A549 (cell line): ENCODE results near the gene PARVB. TPM values are rescaled to one million over a fixed set of nuclear protein-coding genes. Genes with fewer than 3 reads are reported as not detected.

Source experiments
- ATAC-seq, 2 experiments: fragments of 200-7000 bp in 1 of 2; fragments of >200 bp in 1 of 2; cut with Nextera tagmentation in 1 of 2; cut with Tn5 transposase in 1 of 2; 3 replicates each; pipeline versions ENCODE4 v1.8.0 to v1.9.1; 2018 to 2020; ENCODE audit warnings: mild to moderate bottlenecking in 1 of 2, moderate library complexity in 1 of 2
- CTCF ChIA-PET: fragments of 300-600 bp; sonication (Branson Sonifier 250); formaldehyde crosslinking; extraction: SDS; loops from one replicate; lab custom pipeline; 2021; ENCODE audit warnings: antibody characterized with exemption, inconsistent platforms; lab: Yijun Ruan, JAX
- POLR2A ChIA-PET: fragments of 350-600 bp; formaldehyde crosslinking; extraction: SDS; loops from one replicate; lab custom pipeline; 2021; ENCODE audit warnings: antibody characterized with exemption, inconsistent platforms; lab: Yijun Ruan, JAX
- DNase-seq, 2 experiments: peaks; one replicate each; pipeline versions ENCODE4 v3.0.0 to v3.0.0-alpha.2; 2011 to 2016; ENCODE audit warnings: low read depth in 1 of 2, low spot score in 1 of 2
- FAIRE-seq: peaks from 2 replicates; lab custom pipeline; 2011; peaks lifted over from hg19 to GRCh38; lab: Jason Lieb, UNC
- H3K27ac ChIP-seq, 2 experiments: fragments of >200 bp; sonication (Bioruptor Twin); formaldehyde crosslinking; 3 replicates each; pipeline ENCODE4 v1.5.1; 2016 to 2017
- H3K4me1 ChIP-seq: fragments of >200 bp; sonication (Bioruptor Twin); formaldehyde crosslinking; 3 replicates; pipeline ENCODE4 v1.6.1; 2016
- H3K4me2 ChIP-seq: fragments of >200 bp; sonication (Bioruptor Twin); formaldehyde crosslinking; 3 replicates; pipeline ENCODE4 v1.6.1; 2016
- H3K4me3 ChIP-seq: fragments of >200 bp; sonication (Bioruptor Twin); formaldehyde crosslinking; 3 replicates; pipeline ENCODE4 v1.5.1; 2016
- H3K9me3 ChIP-seq: fragments of >200 bp; sonication (Bioruptor Twin); formaldehyde crosslinking; 3 replicates; pipeline ENCODE4 v1.6.1; 2016
- ATOH8 ChIP-seq: fragments of 250-450 bp; sonication (Bioruptor Pico); IDR thresholded peaks from 2 replicates; pipeline ENCODE4 v1.5.0; 2020; ENCODE audit warnings: low read depth, mild to moderate bottlenecking, moderate library complexity
- BCL3 ChIP-seq: fragments of >200 bp; sonication (Bioruptor Twin); formaldehyde crosslinking; IDR thresholded peaks from 3 replicates; pipeline ENCODE4 v1.6.1; 2016
- BHLHE40 ChIP-seq: IDR thresholded peaks from 2 replicates; pipeline ENCODE4 v1.6.1; 2012; ENCODE audit warnings: low read depth, low read length, inconsistent platforms
- CBX2 ChIP-seq: fragments of 200-600 bp; sonication (generic); IDR thresholded peaks from 2 replicates; pipeline ENCODE4 v1.6.1; 2016; ENCODE audit warnings: low read depth, mild to moderate bottlenecking, borderline replicate concordance
- CBX8 ChIP-seq: fragments of 200-600 bp; sonication (generic); IDR thresholded peaks from 2 replicates; pipeline ENCODE4 v1.6.1; 2016
- CHD4 ChIP-seq: fragments of 200-600 bp; sonication (generic); IDR thresholded peaks from 2 replicates; pipeline ENCODE4 v1.6.1; 2016; ENCODE audit warnings: antibody characterized with exemption, mild to moderate bottlenecking, borderline replicate concordance
- EHF ChIP-seq: fragments of 250-450 bp; sonication (Bioruptor Pico); IDR thresholded peaks from 2 replicates; pipeline ENCODE4 v1.5.0; 2020; ENCODE audit warnings: mild to moderate bottlenecking
- EHMT2 ChIP-seq: fragments of 200-600 bp; sonication (generic); IDR thresholded peaks from 2 replicates; pipeline ENCODE4 v1.6.1; 2016; ENCODE audit warnings: antibody characterized with exemption, low read depth, mild to moderate bottlenecking, moderate library complexity
- ELK1 ChIP-seq: fragments of 150-350 bp; IDR thresholded peaks from 2 replicates; pipeline ENCODE4 v1.6.1; 2014; ENCODE audit warnings: low read depth, mild to moderate bottlenecking, low read length
- ESRRA ChIP-seq: fragments of 150-350 bp; IDR thresholded peaks from 2 replicates; pipeline ENCODE4 v1.6.1; 2014; ENCODE audit warnings: mild to moderate bottlenecking, low read length, borderline replicate concordance
- FOSB ChIP-seq: fragments of 250-450 bp; sonication (Bioruptor Pico); IDR thresholded peaks from 2 replicates; pipeline ENCODE4 v1.5.0; 2020; ENCODE audit warnings: mild to moderate bottlenecking, moderate library complexity
- HES2 ChIP-seq: fragments of >200 bp; sonication (Bioruptor Twin); formaldehyde crosslinking; IDR thresholded peaks from 2 replicates; pipeline ENCODE4 v1.6.1; 2016
- HMGXB4 ChIP-seq: fragments of 250-450 bp; sonication (Bioruptor Pico); IDR thresholded peaks from 2 replicates; pipeline ENCODE4 v1.5.0; 2021; ENCODE audit warnings: mild to moderate bottlenecking, moderate library complexity, borderline replicate concordance
- KDM1A ChIP-seq: fragments of 200-600 bp; sonication (generic); IDR thresholded peaks from 2 replicates; pipeline ENCODE4 v1.6.1; 2016; ENCODE audit warnings: low read depth, mild to moderate bottlenecking
- MAX ChIP-seq: IDR thresholded peaks from 2 replicates; pipeline ENCODE4 v1.6.1; 2012
- NR3C1 ChIP-seq: fragments of >200 bp; sonication (Bioruptor Twin); formaldehyde crosslinking; IDR thresholded peaks from 3 replicates; pipeline ENCODE4 v1.6.1; 2017
- POLR2A ChIP-seq: IDR thresholded peaks from 2 replicates; pipeline ENCODE4 v1.6.1; 2012; ENCODE audit warnings: mild to moderate bottlenecking, low read length
- POLR2AphosphoS2 ChIP-seq: conservative IDR thresholded peaks from 2 replicates; pipeline ENCODE4 v1.6.1; 2012; ENCODE audit warnings: low read length, improper control_type of control experiment, inconsistent platforms
- USF2 ChIP-seq: fragments of 450-650 bp; IDR thresholded peaks from 2 replicates; pipeline ENCODE4 v1.6.1; 2014; ENCODE audit warnings: antibody characterized with exemption
- ZFP36 ChIP-seq: fragments of 450-650 bp; IDR thresholded peaks from 2 replicates; pipeline ENCODE4 v1.6.1; 2014; ENCODE audit warnings: borderline replicate concordance; ENCODE audit not compliant: partially characterized antibody
- ZSCAN20 ChIP-seq: fragments of 250-450 bp; sonication (Bioruptor Pico); IDR thresholded peaks from 2 replicates; pipeline ENCODE4 v1.8.0; 2022; ENCODE audit warnings: mild to moderate bottlenecking, moderate library complexity
- WGBS: methylation state at CpG from one replicate; pipeline ENCODE4 v1.1.6; 2017; ENCODE audit errors: missing lambda C conversion rate; 5-methylcytosine and 5-hydroxymethylcytosine counted together
- polyA plus RNA-seq, 4 experiments: library from polyadenylated mRNA; depleted of rRNA in 3 of 4; stranded (reverse); fragments of >200 nt; fragmentation: RNase III in 1 of 4; extraction: RNeasy Plus Mini Kit Qiagen cat#74134 plus additional on column Dnase treatment in 1 of 4; gene quantifications; 2 replicates in 3 of 4; 3 replicates in 1 of 4; pipeline ENCODE4 v1.2.3, GENCODE V29; 2011 to 2017

The PARVB gene
- polyA plus RNA-seq, 2 of the 4 experiments (the other 2 are of a cell fraction), result 28.3 to 33.5 TPM

GRCh38 chr22:44012162-44012561 is 11.9 kb upstream of the PARVB start:
- POLR2A ChIA-PET, result interaction anchor here (0.5 to 0.6 kb wide), 2 partner anchors 8 to 445 kb away, joined by 3 to 12 read pairs; no protein-coding TSS in a partner anchor
- Histone ChIP-seq H3K9me3 (no peaks in the 10 kb centered on the region), H3K27ac (no peak overlapping the region), H3K4me1 (no peaks in the 10 kb centered on the region), H3K4me3 (no peak overlapping the region), H3K4me2 (no peak overlapping the region)
- DNase-seq (no peak), FAIRE-seq (no peak), ATAC-seq (no peak)
- no peak for TF ChIP-seq BHLHE40
- no peak for TF ChIP-seq CBX2
- TF ChIP-seq ESRRA, result no peak
- no peak for TF ChIP-seq POLR2A
- TF ChIP-seq HMGXB4 (CRISPR knock-in tag), result no peak
- TF ChIP-seq FOSB (CRISPR knock-in tag), result no peak
- no peak for TF ChIP-seq ATOH8 (CRISPR knock-in tag)
- no peak for TF ChIP-seq MAX
- no peak for TF ChIP-seq ELK1
- no peak for TF ChIP-seq EHMT2
- TF ChIP-seq CBX8, result no peak
- TF ChIP-seq BCL3, result no peak
- no peak for TF ChIP-seq ZSCAN20 (CRISPR knock-in tag)
- TF ChIP-seq USF2, result no peak
- CTCF ChIA-PET, result interaction anchor here (2.7 kb wide), 1 partner anchor 19 kb away, joined by 12 read pairs; no protein-coding TSS in a partner anchor
- 86% methylated on average over 5 of the region's 5 CpGs for WGBS

GRCh38 chr22:44012591-44012990 is 11.5 kb upstream of the PARVB start:
- no peak for ATAC-seq
- ChIA-PET POLR2A (interaction anchor here (0.6 kb wide), 1 partner anchor 445 kb away, joined by 12 read pairs; no protein-coding TSS in a partner anchor), CTCF (interaction anchor here (0.8 to 2.7 kb wide), 2 partner anchors 19 to 73 kb away, joined by 3 to 12 read pairs; no protein-coding TSS in a partner anchor)
- WGBS, result 93% methylated on average over 7 of the region's 7 CpGs
- H3K4me3 ChIP-seq, result no peak overlapping the region
- no peak for DNase-seq
- TF ChIP-seq CHD4, result no peak
- no peak for TF ChIP-seq KDM1A
- no peak for TF ChIP-seq BHLHE40
- TF ChIP-seq NR3C1, result no peak
- no peak for TF ChIP-seq ZFP36
- TF ChIP-seq EHF (CRISPR knock-in tag), result no peak
- no peak for TF ChIP-seq HES2
- TF ChIP-seq POLR2AphosphoS2, result no peak
- no peak for FAIRE-seq
- no peaks in the 10 kb centered on the region for H3K9me3 ChIP-seq
- H3K27ac ChIP-seq, result no peak overlapping the region
- no peak overlapping the region for H3K4me2 ChIP-seq
- no peaks in the 10 kb centered on the region for H3K4me1 ChIP-seq
